Measurements from ENCODE around the gene HSPD1. TPM values are rescaled to one million over a fixed set of nuclear protein-coding genes. Genes with fewer than 3 reads are reported as not detected.
A peak's percentile ranks its signal among the peaks of the same experiment; 100 is the strongest.

HSPD1 gene
- total and polyA plus RNA-seq, 8 donors = 79.9 to 218 (median 127) TPM

DNA sequence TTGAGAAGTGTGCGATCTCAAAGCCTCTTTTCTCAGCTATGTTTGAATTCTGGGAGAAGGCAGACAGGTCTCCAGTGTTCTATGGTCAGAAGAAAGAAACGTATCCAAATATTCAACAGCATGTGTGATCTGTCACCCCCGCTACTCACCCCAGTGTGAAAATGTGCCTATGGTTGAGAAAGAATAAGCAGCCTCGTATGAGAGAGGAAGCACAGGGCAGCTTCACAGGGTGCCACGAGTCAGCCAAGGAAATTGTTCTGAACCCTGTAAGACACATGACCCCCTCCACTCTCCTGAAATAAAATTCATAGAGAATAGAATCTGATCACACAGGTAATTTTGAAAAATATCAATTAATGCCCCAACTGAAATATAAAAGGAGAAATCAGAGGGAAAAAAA is 56.8 kb downstream of the HSPD1 start:
- H3K27me3 ChIP-seq = no peaks in the 10 kb centered on the region
- no peaks in the 10 kb centered on the region for H3K4me1 ChIP-seq
- WGBS, 5 donors = 64 to 66% (median 66%) methylated on average over 5 of the region's 5 CpGs

DNA sequence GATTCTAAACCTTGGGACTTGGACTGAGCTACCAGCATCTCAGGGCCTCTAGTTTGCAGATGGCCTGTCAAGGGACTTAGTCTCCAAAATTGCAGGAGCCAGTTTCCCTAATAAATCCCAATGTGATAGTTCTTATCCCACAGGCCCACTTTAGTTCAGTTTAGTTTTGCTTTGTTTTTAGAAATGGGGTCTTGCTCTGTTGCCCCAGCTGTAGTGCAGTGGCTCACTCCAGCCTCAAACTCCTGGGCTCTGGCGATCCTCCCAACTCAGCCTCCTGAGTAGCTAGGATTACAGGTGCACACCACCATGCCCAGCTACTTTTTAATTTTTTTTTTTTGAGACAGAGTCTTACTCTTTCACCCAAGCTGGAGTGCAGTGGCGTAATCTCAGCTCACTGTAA is 62.3 kb downstream of the HSPD1 start:
- no peak for DNase-seq
- intact Hi-C loops (cut with DNase I; ENCODE audit: low total_unique reads) = no loop called here
- no peak for TF ChIP-seq POLR2AphosphoS5 (IDR thresholded peaks at IDR 0.05)
- TF ChIP-seq, protein P1, sequence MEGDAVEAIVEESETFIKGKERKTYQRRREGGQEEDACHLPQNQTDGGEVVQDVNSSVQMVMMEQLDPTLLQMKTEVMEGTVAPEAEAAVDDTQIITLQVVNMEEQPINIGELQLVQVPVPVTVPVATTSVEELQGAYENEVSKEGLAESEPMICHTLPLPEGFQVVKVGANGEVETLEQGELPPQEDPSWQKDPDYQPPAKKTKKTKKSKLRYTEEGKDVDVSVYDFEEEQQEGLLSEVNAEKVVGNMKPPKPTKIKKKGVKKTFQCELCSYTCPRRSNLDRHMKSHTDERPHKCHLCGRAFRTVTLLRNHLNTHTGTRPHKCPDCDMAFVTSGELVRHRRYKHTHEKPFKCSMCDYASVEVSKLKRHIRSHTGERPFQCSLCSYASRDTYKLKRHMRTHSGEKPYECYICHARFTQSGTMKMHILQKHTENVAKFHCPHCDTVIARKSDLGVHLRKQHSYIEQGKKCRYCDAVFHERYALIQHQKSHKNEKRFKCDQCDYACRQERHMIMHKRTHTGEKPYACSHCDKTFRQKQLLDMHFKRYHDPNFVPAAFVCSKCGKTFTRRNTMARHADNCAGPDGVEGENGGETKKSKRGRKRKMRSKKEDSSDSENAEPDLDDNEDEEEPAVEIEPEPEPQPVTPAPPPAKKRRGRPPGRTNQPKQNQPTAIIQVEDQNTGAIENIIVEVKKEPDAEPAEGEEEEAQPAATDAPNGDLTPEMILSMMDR (IDR thresholded peaks at IDR 0.05) = no peak
- no peak for TF ChIP-seq EP300 (IDR thresholded peaks at IDR 0.05)
- Histone ChIP-seq H3K36me3 (no peaks in the 10 kb centered on the region), H3K4me3 (no peak overlapping the region), H3K27me3 (no peaks in the 10 kb centered on the region), H3K9me3 (no peaks in the 10 kb centered on the region), H3K27ac (no peak overlapping the region), H3K4me1 (peaks cover 12 to 26% (median 24%) of the 10 kb centered on the region in 4 donors)
- 94 to 100% (median 100%) methylated on average over 2 of the region's 2 CpGs for WGBS, 5 donors

More for the DNA sequence above, 56.8 kb downstream of the HSPD1 start:
- no peaks in the 10 kb centered on the region for H3K36me3 ChIP-seq
- H3K27ac ChIP-seq = peak overlapping the region in 1 of 5 donors; percentile 12
- intact Hi-C loops (cut with DNase I; ENCODE audit: low total_unique reads) = no loop called here
- H3K4me3 ChIP-seq = no peak overlapping the region
- no peaks in the 10 kb centered on the region for H3K9me3 ChIP-seq
- no peak for TF ChIP-seq POLR2AphosphoS5 (IDR thresholded peaks at IDR 0.05)
- TF ChIP-seq, protein P1 (IDR thresholded peaks at IDR 0.05) = no peak
- TF ChIP-seq EP300 (IDR thresholded peaks at IDR 0.05) = no peak
- DNase-seq = no peak

Small RNA genes lying within 50 kb of the gene (small RNA-seq; reads per million reads assigned to genes)
- gene AC020550.1 (0 reads per million in 4 donors), gene RNU6-1029P (0 reads per million in 4 donors)

Other genes with a start within 250 kb of the HSPD1 start
- gene ANKRD44, start 189.1 kb downstream of the HSPD1 start, total RNA-seq = 10 to 100 TPM in 4 of 5 donors, 1 to 10 TPM in 1; 1.2 to 58.4 (median 24.6) TPM
- 1 to 10 TPM; 1.2 to 2.3 (median 1.8) TPM for gene ANKRD44, start 189.1 kb downstream of the HSPD1 start, polyA plus RNA-seq
- gene SF3B1, start 64.8 kb downstream of the HSPD1 start, total RNA-seq = 100 to 1,000 TPM; 154 to 520 (median 382) TPM
- 100 to 1,000 TPM in 1 of 3 donors, 10 to 100 TPM in 2; 47.4 to 201 (median 51.5) TPM for gene SF3B1, start 64.8 kb downstream of the HSPD1 start, polyA plus RNA-seq
- 10 to 100 TPM in 3 of 5 donors, 1 to 10 TPM in 2; 2.9 to 47.7 (median 17.0) TPM for gene COQ10B, start 46.3 kb downstream of the HSPD1 start, total RNA-seq
- 10 to 100 TPM; 11.0 to 30.1 (median 22.9) TPM for gene COQ10B, start 46.3 kb downstream of the HSPD1 start, polyA plus RNA-seq
- 100 to 1,000 TPM in 2 of 5 donors, 10 to 100 TPM in 3; 27.4 to 122 (median 74.0) TPM for gene HSPE1, start 539 bp upstream of the HSPD1 start, total RNA-seq
- 100 to 1,000 TPM; 171 to 218 (median 214) TPM for gene HSPE1, start 539 bp upstream of the HSPD1 start, polyA plus RNA-seq
- gene MOB4, start 16.2 kb upstream of the HSPD1 start, total RNA-seq = 10 to 100 TPM in 4 of 5 donors, 1 to 10 TPM in 1; 2.6 to 56.0 (median 33.9) TPM
- 10 to 100 TPM; 20.9 to 31.5 (median 23.0) TPM for gene MOB4, start 16.2 kb upstream of the HSPD1 start, polyA plus RNA-seq
- 10 to 100 TPM in 2 of 5 donors, 1 to 10 TPM in 1, under 1 TPM in 2; 0.45 to 13.3 (median 1.6) TPM for gene RFTN2, start 175.7 kb upstream of the HSPD1 start, total RNA-seq
- gene RFTN2, start 175.7 kb upstream of the HSPD1 start, polyA plus RNA-seq = 1 to 10 TPM in 2 of 3 donors, under 1 TPM in 1; 0.65 to 5.0 (median 2.7) TPM
- gene MARS2, start 205.5 kb upstream of the HSPD1 start, total RNA-seq = 10 to 100 TPM in 1 of 5 donors, 1 to 10 TPM in 3, under 1 TPM in 1; 0.58 to 14.8 (median 6.8) TPM
- gene MARS2, start 205.5 kb upstream of the HSPD1 start, polyA plus RNA-seq = 1 to 10 TPM; 2.4 to 3.2 (median 3.0) TPM